GM19372 (cell line): ENCODE results near the gene RPN2.
"Not testable (repeated sequence)": the region's sequence is repeated elsewhere in the genome, so short reads cannot be mapped to it uniquely, and the experiment has no call there.

Experiments
- ATAC-seq: cut with Tn5 transposase; IDR thresholded peaks from one replicate; pipeline ENCODE4 v1.9.1; 2021; ENCODE audit warnings: mild to moderate bottlenecking, low read depth, moderate library complexity; ENCODE audit not compliant: unreplicated experiment

RPN2 gene

DNA sequence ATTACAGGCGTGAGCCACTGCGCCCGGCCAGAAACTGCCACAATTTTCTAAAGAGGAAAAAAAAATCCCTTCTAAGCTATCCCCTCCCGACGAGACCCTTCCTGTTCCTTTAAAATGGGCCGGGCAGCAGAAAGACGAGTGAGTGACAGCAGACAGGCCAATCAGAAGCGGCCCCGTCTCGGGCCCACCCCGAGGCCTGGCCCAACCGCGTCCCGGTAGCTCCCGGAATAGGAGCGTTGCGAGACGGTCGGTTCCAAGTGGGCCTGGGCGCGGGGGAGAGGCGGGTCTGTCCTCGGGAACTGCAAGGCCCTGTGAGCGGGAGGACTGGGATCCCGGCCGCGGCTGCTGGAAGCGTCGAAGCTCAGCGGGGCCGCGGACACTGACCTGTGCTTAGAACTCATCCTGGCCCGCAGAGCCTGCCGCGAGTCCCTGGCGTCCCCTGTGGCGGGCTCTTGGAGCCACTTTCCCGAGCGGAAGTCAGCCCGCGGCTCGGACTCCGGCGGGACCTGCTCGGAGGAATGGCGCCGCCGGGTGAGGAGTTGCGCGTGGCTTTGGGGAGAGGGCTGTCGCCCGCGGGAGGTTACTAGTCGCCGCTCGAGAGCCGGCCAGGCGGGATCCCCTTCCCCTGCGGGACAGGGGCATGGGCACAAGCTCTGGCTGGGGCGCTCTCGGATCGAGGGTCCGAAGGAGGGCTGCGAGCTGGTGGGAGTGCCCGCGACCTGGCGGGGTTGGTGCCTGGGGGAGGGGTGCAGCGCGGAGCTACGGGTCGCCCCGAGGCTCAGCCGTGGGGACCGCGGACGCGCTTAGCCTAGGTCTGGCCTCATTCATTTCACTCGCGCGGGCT lies at the start of gene RPN2, which contains the start of gene MROH8:
Gene RPN2, plus strand, starts transcription at position 492 of the 844 bp plus-strand sequence. Its CDS starts 27 bp downstream, at position 519.
Gene MROH8, minus strand, starts transcription at position 710 of the 844 bp plus-strand sequence.
- peak; percentile 94 for ATAC-seq

DNA sequence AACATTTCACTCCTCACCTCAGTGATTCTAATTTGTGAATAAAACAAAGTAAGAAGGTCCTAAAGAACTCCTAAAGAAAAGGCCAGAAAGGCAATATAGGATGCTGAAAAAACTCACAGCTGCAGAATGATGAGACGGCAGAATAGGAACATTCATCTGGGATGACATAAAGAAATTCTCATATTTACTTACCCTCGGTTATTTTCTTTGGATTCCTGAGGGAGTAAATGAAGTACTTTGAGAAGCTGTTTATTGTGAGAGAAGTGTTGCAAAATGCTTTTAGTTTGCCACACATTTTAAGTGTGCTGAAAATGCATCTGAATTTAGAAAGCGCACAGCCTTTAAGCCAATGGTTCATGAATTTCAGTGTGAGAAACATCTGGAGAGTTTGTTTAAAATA lies 47.6 kb upstream of the RPN2 start:
- ATAC-seq: no peak

GRCh38 chr20:37133952-37134351 lies 45.2 kb upstream of the RPN2 start:
- ATAC-seq: no peak

- ATAC-seq: no peak
Measured at GRCh38 chr20:37137547-37137946, 41.6 kb upstream of the RPN2 start.

GRCh38 chr20:37142708-37143107 lies 36.4 kb upstream of the RPN2 start:
- ATAC-seq: no peak

- no peak for ATAC-seq
Measured at GRCh38 chr20:37144856-37145404, 34.2 kb upstream of the RPN2 start.

- no peak for ATAC-seq
Measured at GRCh38 chr20:37147250-37147649, 31.9 kb upstream of the RPN2 start.

DNA sequence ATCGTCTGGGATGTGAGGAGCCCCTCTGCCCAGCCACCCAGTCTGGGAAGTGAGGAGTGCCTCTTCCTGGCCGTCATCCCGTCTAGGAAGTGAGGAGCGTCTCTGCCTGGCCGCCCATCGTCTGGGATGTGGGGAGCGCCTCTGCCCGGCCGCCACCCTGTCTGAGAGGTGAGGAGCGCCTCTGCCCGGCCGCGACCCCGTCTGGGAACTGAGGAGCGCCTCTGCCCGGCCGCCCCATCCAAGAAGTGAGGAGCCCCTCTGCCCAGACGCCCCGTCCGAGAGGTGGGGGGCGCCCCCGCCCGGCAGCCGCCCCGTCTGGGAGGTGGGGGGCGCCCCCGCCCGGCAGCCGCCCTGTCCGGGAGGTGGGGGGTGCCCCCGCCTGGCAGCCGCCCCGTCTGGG lies 28.3 kb upstream of the RPN2 start:
- ATAC-seq: not testable (repeated sequence)

- ATAC-seq: no peak
Measured at GRCh38 chr20:37151529-37151928, 27.6 kb upstream of the RPN2 start.

DNA sequence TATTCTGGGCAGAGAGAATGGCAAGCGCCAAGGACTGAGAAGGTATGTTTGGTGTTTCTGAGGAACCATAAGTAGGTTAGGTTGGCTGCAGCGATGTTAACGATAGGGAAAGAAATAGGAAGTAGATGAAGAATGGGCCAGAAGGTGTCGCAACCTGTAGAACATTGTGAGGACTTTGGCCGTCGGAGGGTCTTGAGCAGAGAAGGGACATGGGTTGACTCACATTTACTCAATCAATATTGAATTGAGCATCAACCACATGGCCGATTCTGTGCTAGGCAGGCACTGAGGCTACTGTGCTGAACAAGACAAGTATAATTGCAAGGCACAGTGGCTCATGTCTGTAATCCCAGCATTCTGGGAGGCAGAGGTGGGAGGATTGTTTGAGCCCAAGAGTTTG lies 26.8 kb upstream of the RPN2 start:
- ATAC-seq: no peak

- ATAC-seq: no peak
Measured at GRCh38 chr20:37154684-37155298, 24.3 kb upstream of the RPN2 start.

GRCh38 chr20:37155987-37156386 lies 23.1 kb upstream of the RPN2 start:
- no peak for ATAC-seq

DNA sequence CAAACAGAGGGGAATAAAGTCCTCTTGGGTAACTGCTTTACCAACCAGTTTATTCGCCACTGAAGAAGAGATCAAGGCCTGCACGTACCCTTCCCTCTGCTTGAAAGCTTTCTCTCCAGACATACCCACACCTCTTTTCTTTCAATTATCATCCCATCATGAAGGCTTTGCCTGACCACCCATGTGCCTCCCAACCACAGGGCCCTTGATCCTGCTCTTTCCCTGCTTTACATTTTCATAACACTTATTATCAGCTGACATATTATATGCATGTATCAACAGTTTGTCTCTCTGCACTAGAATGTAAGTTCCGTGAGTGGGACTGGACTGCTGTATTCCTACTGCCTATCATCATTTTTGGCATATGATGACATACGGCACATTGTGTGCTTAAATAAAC lies 20.9 kb upstream of the RPN2 start:
- no peak for ATAC-seq

GRCh38 chr20:37160683-37161082 lies 18.4 kb upstream of the RPN2 start:
- no peak for ATAC-seq

DNA sequence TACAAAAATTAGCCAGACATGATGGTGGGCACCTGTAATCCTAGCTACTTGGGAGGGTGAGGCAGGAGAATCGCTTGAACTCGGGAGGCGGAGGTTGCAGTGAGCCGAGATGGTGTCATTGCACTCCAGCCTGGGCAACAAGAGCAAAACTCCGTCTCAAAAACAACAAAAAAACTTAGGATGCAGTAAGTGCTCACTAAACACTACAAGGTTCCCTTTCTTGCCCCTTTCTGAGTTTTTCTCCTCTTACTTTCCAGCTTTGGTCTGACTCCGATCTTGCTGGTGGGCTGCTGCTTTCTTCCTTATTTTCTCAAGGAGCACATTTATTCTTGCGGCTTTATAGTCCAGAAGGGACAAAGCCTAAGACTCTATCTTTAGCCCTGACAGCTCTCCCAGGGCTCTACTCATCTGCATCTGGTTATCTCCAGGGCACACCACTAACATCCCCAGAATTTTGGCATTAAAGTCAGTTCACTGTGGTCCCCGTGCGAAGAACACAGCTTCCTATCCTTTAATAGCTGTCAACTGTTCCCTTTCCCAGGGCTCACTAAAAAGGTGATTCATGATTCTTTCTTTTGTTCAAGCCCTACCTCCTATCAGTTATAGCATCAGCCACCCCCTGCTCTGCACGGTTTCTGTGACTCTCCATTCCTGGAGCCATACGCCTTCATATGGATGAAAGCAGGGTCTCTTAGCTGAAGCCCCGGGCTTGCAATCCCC lies 17.1 kb upstream of the RPN2 start:
- no peak for ATAC-seq

DNA sequence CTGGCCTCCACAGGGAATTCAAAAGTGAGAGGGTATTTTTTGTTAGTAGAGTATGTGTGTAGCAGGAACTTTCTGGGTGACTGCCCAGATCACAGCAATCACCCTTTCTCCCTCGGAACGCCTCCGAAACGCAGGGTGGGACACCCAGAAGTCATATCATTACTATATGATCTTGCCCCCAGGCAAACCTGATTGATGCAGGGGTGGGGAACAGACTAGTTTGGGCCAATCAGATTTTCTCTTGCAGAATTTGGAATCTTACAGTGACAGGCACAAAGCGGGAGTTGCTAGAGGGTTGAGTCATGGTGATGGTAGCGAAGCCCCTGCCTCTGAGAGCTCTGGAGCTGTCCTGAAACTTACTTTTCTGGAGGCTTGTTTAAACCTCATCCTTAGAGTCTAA lies 16.5 kb upstream of the RPN2 start:
- no peak for ATAC-seq

- ATAC-seq: no peak
Measured at GRCh38 chr20:37163832-37164554, 15.1 kb upstream of the RPN2 start.

GRCh38 chr20:37165031-37165430 lies 14.1 kb upstream of the RPN2 start:
- ATAC-seq: no peak

GRCh38 chr20:37166867-37167266 lies 12.3 kb upstream of the RPN2 start:
- no peak for ATAC-seq

DNA sequence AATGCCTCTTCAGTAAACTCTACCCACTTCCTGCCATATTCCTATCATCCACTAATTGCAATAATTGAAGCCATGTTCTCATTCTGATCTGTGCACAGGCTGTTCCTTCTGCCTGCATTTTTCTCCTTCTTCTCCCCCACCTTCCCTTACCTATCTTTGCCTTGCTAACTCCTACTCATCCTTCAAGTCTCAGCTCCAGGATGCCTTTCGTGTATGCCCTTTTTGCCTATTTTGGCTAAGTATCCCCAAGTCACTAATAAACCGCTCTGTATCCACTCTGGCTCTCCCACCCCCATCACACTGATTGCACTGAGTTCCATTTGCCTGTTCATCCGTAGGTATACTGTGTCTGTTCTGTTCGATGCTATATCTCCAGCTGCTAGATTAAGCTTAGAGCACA lies 6.3 kb upstream of the RPN2 start:
- no peak for ATAC-seq
